ENCODE measurements around the gene TNRC6A. TPM values are rescaled to one million over a fixed set of nuclear protein-coding genes. Genes with fewer than 3 reads are reported as not detected.
"Not testable (repeated sequence)": the region's sequence is repeated elsewhere in the genome, so short reads cannot be mapped to it uniquely, and the experiment has no call there.

The TNRC6A gene
- polyA plus RNA-seq (ENCODE audit: insufficient read length in 4 of 4), result 10 to 100 TPM; 43.3 to 87.0 (median 60.9) TPM

- peak; percentile 65 to 79 (median 76) for DNase-seq (ENCODE audit: low read depth in 4 of 4, low spot score in 2 of 4)
Measured at GRCh38 chr16:24729243-24729950, at the start of gene TNRC6A. Gene TNRC6A (plus strand): TSS chr16:24729651. CDS start chr16:24729842, 191 bp downstream.

DNA sequence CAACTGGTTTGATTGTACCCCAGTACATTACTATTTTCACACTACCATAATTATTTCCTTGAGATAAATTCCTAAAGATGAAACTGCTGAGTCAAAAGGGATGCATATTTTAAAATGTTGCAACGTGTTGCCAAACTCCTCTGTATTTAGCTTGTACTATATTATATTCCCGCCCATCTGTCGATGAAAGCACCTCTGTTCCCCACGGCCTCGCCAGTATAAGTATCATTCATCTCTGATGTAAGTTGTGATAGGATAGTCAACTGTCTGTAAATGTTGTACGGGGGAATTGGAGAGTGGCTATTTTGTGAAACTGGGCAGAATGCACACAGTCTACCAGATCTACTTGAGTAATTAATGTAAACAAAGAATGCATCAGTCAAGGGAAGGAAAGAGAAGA, 47.7 kb upstream of the TNRC6A start:
- DNase-seq (ENCODE audit: low read depth in 4 of 4, low spot score in 2 of 4), result no peak

DNA sequence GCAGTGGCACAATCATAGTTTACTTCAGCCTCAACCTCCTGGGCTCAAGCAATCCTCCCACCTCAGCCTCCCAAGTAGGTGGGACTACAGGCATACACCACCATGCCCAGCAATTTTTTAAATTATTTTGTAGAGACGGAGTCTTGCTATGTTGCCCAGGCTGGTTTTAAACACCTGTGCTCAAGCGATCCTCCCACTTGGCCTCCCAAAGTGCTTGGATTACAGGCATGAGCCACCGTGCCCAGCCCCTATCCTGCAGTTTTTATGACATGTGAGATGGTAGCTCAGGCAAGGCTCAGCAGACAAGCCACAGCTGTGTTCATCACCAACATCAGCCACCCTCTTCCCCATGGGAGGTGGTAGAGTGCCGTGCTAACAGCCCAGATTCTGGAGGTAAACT, 46.2 kb upstream of the TNRC6A start:
- DNase-seq (ENCODE audit: low read depth in 4 of 4, low spot score in 2 of 4), result no peak

DNA sequence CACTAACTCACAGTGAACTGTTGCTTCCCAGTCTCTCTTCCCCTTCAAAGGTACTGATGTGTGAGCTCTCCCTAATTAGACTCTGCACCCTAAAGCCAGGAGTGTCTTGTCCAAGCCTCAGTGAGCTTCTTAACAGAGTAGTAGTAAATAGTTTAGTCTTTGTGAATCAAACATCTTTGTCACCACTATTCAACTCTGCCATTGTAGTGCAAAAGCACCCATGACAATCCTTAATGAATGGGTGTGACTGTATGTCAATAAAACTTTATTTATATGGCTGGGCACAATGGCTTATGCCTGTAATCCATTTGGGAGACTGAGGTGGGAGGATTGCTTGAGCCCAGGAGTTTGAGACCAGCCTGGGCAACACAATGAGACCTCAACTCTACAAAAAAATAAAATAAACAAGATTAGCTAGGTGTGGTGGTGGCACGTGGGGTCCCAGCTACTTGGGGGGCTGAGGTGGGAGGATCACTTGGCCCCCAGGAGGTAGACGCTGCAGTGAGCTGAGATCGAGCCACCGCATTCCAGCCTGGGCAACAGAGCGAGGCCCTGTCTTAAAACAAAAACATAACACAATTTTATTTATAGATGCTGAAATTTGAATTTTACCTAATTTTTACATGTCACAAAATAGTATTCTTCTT, 45.5 kb upstream of the TNRC6A start:
- no peak for DNase-seq (ENCODE audit: low read depth in 4 of 4, low spot score in 2 of 4)

DNA sequence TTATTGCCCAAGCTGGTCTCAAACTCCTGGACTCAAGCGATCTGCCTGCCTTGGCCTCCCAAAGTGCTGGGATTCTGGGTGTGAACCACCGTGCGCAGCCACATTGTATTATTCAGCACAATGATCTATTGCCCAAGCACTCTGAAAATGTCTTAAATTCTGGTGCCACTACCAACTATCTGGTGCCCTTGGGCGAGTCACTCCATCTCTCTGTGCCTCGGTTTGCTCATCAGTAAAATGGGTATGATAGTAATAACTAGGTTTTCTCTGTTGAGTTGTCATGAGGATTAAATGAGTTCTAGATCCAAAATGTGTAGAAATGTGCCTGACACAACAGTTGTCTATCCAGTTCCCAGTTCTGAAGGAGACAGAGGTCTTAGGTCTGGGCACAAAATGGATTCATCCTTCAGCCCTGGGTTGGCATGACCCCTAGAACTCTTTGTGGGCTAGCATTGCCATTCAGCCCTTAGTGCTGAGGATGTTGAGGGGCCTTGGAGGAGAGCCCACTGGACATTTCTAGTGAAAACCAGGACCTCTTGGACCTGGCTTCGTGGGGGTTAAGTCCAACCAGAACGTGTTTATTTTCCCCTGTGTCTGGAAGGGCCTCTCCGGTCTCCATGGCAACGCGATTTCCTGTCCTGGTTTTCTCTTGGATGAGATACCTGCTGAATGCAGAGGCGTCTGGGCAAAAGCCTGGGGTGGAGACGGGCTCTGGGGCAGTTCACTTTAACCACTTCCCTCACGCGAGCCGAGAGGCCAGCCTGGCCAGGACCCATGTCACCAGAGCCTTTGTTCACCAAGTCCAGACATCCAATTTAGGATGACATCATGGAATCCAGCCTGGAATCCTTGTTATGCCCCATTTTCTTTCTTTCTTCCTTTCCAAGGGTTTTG, 43.7 kb upstream of the TNRC6A start:
- DNase-seq (ENCODE audit: low read depth in 4 of 4, low spot score in 2 of 4), result peak; percentile 62 to 70 (median 66)

- DNase-seq (ENCODE audit: low read depth in 4 of 4, low spot score in 2 of 4), result no peak
Measured at GRCh38 chr16:24686678-24687077, 42.8 kb upstream of the TNRC6A start.

GRCh38 chr16:24688359-24688758, 41.1 kb upstream of the TNRC6A start:
- DNase-seq (ENCODE audit: low read depth in 4 of 4, low spot score in 2 of 4), result no peak

- DNase-seq (ENCODE audit: low read depth in 4 of 4, low spot score in 2 of 4), result no peak
Measured at GRCh38 chr16:24689128-24689527, 40.3 kb upstream of the TNRC6A start.

DNA sequence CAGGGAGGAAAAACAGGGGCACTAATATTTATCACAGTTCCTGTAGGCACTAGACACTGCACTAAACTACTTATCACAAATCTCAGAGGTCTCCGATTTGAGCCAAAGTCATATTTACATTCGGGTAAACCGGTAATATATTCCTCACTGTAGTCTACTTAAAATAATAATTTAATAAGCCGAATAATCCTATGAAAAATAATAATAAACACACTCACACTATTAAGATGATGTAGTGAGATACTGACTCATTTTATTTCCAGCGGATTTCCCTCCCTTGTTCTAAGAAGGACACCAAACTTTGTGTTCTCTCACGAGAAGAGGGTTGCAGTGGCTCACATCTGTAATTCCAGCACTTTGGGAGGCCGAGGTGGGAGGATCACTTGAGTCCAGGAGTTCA, 36.6 kb upstream of the TNRC6A start:
- DNase-seq (ENCODE audit: low read depth in 4 of 4, low spot score in 2 of 4), result no peak

DNA sequence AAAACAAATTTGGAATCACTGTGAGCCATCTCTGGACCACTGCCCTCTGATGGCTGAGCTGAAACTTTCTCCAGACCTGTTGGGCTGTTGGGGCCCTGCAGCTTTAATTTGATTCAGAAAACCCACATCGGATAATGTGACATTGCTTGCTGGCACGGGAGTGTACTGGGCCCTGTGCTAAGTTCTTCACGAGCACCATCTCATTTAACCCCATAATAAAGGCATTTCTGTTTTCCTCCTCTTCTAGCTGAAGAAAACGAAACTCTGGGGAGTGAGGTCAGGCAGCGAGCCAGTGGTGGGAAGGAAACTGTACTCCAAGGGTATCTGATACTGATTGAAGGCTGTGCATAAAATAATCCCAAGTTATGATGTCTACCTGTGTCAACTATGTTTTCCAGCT, 34.5 kb upstream of the TNRC6A start:
- DNase-seq (ENCODE audit: low read depth in 4 of 4, low spot score in 2 of 4), result no peak

DNA sequence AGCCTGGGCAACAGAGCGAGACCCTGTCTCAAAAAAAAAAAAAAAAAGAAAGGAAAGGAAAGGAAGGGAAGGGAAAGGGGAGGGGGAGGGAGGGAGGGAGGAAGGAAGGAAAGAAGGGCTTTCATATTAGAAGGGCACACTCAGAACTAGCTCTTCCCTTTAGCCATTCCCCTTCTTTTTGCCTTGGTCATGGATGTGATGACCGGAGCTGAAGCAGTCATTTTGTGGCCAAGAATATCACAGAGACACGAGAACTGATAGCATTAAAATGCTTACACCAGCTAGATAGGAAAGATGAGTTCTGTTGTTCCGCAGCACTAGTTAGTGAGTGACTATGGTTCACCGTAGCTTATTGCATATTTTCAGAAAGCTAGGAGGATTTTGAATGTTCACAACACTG, 32.8 kb upstream of the TNRC6A start:
- DNase-seq (ENCODE audit: low read depth in 4 of 4, low spot score in 2 of 4), result no peak

DNA sequence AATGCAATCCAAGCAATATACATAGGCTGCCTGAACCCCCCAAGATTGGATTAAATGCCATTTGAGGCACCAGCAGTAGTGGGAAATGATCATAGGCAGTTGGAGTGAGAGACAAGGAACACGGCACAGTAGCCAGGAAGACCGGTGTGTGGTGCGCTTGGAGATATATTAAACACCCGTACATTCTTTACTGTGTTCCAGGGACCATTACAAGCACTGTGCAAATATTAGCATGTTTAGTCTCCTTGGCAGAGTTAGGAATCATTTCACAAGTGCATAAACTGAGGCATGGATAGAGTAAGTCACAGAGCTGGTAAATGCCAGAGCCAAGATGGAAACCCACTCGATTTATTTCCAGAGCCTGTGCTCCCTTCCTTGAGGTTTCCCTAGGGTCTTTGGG, 31.1 kb upstream of the TNRC6A start:
- no peak for DNase-seq (ENCODE audit: low read depth in 4 of 4, low spot score in 2 of 4)

DNA sequence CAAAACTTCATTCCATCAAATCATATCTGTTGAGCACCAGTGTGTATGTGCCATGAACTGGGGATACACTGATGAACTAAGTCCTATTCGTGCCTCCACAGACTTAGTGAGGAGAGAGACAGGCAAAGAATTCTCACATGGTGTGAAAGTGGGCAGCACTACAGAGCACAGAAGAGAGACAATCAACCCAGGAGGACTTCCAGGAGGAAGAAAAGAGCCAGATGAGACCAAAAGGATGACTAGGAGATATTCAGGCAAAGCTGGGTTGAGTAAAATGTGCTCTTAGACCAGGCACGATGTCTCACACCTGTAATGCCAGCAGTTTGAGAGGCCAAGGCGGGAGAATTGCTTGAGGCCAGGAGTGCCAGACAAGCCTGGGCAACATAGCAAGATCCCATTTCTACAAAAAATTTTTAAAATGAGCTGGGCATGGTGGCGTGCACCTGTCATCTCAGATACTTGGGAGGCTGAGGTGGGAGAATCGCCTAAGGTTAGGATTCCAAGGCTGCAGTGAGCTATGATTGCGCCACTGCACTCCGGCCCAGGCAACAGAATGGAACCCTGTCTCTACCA, 30.2 kb upstream of the TNRC6A start:
- DNase-seq (ENCODE audit: low read depth in 4 of 4, low spot score in 2 of 4), result no peak

DNA sequence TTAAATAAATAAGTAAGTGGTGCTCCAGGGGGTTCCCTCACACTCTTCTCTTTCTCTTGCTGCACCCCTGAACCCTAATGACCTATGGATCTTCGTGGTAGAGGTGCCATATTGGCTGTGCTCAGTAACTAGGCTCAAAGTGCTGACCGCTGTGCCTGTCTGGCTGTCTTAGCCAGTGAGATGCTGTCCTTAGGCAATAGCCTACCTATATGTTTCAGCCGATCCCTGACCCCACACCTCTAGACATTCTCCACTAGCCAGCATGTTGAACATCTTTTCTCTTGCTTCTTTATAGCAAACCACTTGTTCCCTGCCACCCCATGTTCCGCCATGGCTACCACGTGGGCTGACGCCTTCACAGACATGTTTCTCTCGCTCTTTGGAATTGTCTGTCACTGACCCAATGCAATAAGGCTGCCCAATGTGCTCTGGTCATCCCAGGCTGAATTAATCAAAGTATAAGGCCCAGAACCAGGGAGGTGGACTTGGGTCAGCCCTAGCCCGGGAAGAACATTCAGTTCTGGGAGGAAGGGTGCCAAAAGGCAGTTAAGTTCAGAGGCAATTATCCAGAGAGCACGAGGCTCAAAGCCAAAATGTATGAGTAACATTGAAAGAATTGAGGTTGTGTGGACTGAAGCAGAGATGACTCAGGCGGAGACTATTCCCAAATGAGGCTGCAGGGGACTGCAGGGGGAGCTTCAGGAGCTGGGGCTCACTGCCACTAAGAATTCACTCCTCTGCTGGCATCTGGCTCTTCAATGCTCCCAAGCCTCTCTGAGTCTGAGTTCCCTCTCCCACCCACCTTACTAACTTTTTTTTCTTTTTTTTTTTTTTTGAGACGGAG, 28.7 kb upstream of the TNRC6A start:
- DNase-seq (ENCODE audit: low read depth in 4 of 4, low spot score in 2 of 4), result no peak

- no peak for DNase-seq (ENCODE audit: low read depth in 4 of 4, low spot score in 2 of 4)
Measured at GRCh38 chr16:24701521-24701951, 27.9 kb upstream of the TNRC6A start.

DNA sequence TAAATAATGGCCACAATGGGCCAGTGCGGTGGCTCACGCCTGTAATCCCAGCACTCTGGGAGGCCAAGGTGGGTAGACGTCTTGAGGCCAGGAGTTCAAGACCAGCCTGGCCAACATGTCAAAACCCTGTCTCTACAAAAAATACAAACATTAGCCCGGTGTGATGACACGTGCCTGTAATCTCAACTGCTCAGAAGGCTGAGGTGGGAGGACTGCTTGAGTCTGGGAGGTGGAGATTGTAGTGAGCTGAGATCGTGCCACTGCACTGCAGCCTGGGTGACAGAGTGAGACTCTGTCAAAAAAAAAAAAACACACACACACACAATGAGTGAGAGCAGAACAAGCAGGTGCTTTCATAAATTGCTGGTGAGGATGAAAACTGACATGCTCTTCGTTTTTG, 21.7 kb upstream of the TNRC6A start:
- DNase-seq (ENCODE audit: low read depth in 4 of 4, low spot score in 2 of 4), result not testable (repeated sequence)

DNA sequence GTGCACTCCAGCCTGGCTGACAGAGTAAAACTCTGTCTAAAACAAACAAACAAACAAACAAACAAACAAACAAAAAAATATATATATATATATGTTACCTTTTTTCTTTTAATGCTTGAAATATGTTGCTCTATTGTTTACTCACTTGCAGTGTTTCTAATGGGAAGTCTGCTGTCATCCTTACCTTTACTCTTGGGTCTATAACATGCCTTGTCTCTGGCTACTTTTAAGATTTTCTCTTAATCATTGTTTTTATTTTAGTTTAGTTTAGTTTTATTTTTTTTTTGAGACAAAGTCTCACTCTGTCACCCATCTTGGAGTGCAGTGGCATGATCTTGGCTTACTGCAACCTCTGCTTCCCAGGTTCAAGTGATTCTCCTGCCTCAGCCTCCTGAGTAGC, 16.1 kb upstream of the TNRC6A start:
- DNase-seq (ENCODE audit: low read depth in 4 of 4, low spot score in 2 of 4), result no peak

- no peak for DNase-seq (ENCODE audit: low read depth in 4 of 4, low spot score in 2 of 4)
Measured at GRCh38 chr16:24717411-24717810, 12.0 kb upstream of the TNRC6A start.

GRCh38 chr16:24718967-24719521, 10.4 kb upstream of the TNRC6A start:
- no peak for DNase-seq (ENCODE audit: low read depth in 4 of 4, low spot score in 2 of 4)

- DNase-seq (ENCODE audit: low read depth in 4 of 4, low spot score in 2 of 4), result no peak
Measured at GRCh38 chr16:24721830-24722238, 7.6 kb upstream of the TNRC6A start.

Measured in left renal cortex interstitium (tissue), 4 donors.